ENCODE results near the gene PRM2.

Gene PRM2

DNA sequence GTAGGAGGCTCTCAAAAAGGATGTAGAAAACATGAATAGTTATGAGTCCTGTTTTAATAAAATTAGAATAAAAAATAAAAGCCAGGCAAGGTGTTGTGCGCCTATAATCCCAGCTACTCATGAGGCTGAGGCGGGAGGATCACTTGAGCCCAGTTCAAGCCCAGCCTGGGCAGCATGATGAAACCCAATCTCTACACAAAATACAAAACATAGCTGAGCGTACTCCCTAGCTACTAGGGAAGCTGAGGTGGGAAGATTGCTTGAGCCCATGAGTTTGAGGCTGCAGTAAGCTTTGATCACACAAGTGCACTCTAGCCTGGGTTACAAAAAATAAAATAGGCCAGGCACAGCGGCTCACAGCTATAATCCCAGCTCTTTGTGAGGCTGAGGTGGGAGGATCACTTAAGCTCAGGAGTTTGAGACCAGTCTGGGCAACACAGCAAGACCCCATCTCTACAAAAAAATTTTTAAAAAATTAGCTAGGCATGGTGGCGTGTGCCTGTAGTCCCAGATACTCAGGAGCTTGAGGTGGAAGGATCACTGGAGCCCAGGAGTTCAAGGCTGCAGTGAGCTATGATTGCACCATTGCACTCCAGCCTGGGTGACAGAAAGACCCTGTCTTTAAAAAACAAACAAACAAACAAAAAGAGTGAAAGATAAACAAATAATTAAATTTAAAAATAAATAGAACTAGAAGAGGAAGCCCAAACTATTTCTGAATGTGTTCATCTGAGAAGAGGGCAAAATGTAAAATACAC lies 22.0 kb upstream of the PRM2 start:
- ATAC-seq, result peak; percentile 4; the same call in 1 of the 3 replicates
- no peak for TF ChIP-seq RARB (CRISPR knock-in tag; IDR thresholded peaks at IDR 0.05)
- no peak for TF ChIP-seq ZFP30 (CRISPR knock-in tag; IDR thresholded peaks at IDR 0.05)
- TF ChIP-seq, protein P1, sequence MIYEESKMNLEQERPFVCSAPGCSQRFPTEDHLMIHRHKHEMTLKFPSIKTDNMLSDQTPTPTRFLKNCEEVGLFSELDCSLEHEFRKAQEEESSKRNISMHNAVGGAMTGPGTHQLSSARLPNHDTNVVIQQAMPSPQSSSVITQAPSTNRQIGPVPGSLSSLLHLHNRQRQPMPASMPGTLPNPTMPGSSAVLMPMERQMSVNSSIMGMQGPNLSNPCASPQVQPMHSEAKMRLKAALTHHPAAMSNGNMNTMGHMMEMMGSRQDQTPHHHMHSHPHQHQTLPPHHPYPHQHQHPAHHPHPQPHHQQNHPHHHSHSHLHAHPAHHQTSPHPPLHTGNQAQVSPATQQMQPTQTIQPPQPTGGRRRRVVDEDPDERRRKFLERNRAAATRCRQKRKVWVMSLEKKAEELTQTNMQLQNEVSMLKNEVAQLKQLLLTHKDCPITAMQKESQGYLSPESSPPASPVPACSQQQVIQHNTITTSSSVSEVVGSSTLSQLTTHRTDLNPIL (CRISPR knock-in tag; IDR thresholded peaks at IDR 0.05; ENCODE audit: low read depth), result no peak
- TF ChIP-seq ZC3H10 (CRISPR knock-in tag; IDR thresholded peaks at IDR 0.05), result no peak
- no peak for TF ChIP-seq PPARA (CRISPR knock-in tag; IDR thresholded peaks at IDR 0.05; ENCODE audit: borderline replicate concordance)
- no peak for TF ChIP-seq ZNF8 (CRISPR knock-in tag; IDR thresholded peaks at IDR 0.05)

DNA sequence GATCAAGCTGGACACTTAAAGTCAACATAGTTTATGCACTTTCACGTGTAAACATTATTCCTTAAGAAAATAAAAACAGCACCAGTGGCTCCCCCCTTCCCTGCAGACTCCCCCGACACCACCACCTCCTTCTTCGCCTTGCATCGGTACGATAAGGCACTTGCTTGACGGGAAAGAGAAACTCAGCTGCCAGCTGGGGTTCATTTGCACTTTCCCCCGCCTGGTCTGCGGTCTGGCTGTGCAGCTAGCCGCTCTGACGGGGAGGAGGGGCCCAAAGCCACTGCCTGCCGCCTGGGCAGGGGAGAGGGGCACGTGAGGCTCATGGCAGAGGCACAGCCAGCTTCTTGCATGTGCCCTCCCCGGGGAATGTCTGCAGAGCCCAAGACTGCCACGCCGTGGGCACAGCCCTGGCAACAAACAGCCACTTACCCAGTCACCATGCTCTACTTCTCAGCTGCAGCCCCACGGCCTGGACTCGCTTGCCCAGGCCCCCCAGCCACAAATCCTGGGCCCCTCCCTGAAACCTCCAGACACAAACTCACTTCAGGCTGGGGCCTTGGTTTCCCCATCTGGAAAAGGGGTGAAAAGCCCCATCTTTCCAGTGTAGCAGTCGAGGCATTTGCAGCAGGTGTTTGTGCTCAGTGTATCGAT lies 21.3 kb upstream of the PRM2 start:
- TF ChIP-seq TCF4 (CRISPR knock-in tag; IDR thresholded peaks at IDR 0.05; ENCODE audit: borderline replicate concordance) (peak; percentile 17; the same call in 1 of the 2 replicates), ZNF565 (CRISPR knock-in tag; conservative IDR thresholded peaks at IDR 0.05; ENCODE audit: low read depth) (no peak)
- TF ChIP-seq, protein P2, sequence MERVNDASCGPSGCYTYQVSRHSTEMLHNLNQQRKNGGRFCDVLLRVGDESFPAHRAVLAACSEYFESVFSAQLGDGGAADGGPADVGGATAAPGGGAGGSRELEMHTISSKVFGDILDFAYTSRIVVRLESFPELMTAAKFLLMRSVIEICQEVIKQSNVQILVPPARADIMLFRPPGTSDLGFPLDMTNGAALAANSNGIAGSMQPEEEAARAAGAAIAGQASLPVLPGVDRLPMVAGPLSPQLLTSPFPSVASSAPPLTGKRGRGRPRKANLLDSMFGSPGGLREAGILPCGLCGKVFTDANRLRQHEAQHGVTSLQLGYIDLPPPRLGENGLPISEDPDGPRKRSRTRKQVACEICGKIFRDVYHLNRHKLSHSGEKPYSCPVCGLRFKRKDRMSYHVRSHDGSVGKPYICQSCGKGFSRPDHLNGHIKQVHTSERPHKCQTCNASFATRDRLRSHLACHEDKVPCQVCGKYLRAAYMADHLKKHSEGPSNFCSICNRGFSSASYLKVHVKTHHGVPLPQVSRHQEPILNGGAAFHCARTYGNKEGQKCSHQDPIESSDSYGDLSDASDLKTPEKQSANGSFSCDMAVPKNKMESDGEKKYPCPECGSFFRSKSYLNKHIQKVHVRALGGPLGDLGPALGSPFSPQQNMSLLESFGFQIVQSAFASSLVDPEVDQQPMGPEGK (CRISPR knock-in tag; IDR thresholded peaks at IDR 0.05; ENCODE audit: borderline replicate concordance), result peak; percentile 69; the same call in 1 of the 2 replicates
- peak; percentile 93 for ATAC-seq

DNA sequence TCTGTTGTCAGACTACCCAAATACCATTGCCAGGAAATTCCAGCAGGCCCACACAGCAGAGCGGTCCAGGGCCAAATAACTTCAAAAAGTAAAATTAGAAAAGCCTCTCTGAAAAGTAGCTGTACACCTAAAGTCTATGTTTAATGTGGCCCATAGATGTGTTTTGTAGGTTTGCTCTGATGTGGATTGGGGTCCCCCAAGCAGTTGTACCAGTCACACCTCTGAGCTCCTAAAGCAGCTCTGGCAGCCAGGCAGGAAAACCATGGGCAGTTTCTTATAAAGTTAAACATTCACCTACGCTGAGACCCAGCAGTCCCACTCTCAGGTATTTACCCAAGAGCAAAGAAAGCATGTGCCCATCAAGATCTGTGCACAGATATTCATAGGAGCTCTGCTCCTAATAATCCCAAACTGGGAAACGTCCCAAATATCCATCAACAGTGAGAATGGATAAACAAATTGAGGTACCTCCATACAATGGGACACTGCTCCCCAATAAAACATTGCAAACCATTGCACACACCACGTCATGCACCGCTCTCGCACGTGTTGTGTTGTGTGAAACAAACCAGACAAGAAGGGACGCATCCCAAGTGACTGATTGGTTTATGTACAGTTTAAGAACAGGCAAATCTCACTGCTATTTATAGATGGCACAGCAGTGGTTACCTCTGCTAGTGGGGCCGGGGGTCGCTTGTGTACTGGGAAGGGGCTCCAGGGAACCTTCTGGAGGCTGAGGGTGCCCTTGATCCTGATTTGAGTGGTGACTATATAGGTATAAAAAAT lies 20.6 kb upstream of the PRM2 start:
- no peak for TF ChIP-seq SNAI2 (CRISPR knock-in tag; IDR thresholded peaks at IDR 0.05)
- no peak for TF ChIP-seq ESRRG (CRISPR knock-in tag; IDR thresholded peaks at IDR 0.05)
- TF ChIP-seq, protein P1 (CRISPR knock-in tag; IDR thresholded peaks at IDR 0.05; ENCODE audit: low read depth), result no peak
- TF ChIP-seq, protein P2 (CRISPR knock-in tag; IDR thresholded peaks at IDR 0.05; ENCODE audit: borderline replicate concordance), result no peak
- TF ChIP-seq, protein P3, sequence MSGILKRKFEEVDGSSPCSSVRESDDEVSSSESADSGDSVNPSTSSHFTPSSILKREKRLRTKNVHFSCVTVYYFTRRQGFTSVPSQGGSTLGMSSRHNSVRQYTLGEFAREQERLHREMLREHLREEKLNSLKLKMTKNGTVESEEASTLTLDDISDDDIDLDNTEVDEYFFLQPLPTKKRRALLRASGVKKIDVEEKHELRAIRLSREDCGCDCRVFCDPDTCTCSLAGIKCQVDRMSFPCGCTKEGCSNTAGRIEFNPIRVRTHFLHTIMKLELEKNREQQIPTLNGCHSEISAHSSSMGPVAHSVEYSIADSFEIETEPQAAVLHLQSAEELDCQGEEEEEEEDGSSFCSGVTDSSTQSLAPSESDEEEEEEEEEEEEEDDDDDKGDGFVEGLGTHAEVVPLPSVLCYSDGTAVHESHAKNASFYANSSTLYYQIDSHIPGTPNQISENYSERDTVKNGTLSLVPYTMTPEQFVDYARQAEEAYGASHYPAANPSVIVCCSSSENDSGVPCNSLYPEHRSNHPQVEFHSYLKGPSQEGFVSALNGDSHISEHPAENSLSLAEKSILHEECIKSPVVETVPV (CRISPR knock-in tag; IDR thresholded peaks at IDR 0.05), result no peak
- TF ChIP-seq GLIS3 (CRISPR knock-in tag; IDR thresholded peaks at IDR 0.05), result no peak
- no peak for TF ChIP-seq RARB (CRISPR knock-in tag; IDR thresholded peaks at IDR 0.05)
- TF ChIP-seq ZNF565 (CRISPR knock-in tag; conservative IDR thresholded peaks at IDR 0.05; ENCODE audit: low read depth), result no peak
- TF ChIP-seq PPARA (CRISPR knock-in tag; IDR thresholded peaks at IDR 0.05; ENCODE audit: borderline replicate concordance), result no peak
- TF ChIP-seq TOX (CRISPR knock-in tag; IDR thresholded peaks at IDR 0.05; ENCODE audit: borderline replicate concordance), result no peak
- TF ChIP-seq ISL1 (CRISPR knock-in tag; IDR thresholded peaks at IDR 0.05), result no peak
- TF ChIP-seq ZFP3 (CRISPR knock-in tag; IDR thresholded peaks at IDR 0.05), result no peak
- no peak for TF ChIP-seq ZNF8 (CRISPR knock-in tag; IDR thresholded peaks at IDR 0.05)
- TF ChIP-seq ZNF70 (CRISPR knock-in tag; IDR thresholded peaks at IDR 0.05), result no peak
- TF ChIP-seq, protein P4, sequence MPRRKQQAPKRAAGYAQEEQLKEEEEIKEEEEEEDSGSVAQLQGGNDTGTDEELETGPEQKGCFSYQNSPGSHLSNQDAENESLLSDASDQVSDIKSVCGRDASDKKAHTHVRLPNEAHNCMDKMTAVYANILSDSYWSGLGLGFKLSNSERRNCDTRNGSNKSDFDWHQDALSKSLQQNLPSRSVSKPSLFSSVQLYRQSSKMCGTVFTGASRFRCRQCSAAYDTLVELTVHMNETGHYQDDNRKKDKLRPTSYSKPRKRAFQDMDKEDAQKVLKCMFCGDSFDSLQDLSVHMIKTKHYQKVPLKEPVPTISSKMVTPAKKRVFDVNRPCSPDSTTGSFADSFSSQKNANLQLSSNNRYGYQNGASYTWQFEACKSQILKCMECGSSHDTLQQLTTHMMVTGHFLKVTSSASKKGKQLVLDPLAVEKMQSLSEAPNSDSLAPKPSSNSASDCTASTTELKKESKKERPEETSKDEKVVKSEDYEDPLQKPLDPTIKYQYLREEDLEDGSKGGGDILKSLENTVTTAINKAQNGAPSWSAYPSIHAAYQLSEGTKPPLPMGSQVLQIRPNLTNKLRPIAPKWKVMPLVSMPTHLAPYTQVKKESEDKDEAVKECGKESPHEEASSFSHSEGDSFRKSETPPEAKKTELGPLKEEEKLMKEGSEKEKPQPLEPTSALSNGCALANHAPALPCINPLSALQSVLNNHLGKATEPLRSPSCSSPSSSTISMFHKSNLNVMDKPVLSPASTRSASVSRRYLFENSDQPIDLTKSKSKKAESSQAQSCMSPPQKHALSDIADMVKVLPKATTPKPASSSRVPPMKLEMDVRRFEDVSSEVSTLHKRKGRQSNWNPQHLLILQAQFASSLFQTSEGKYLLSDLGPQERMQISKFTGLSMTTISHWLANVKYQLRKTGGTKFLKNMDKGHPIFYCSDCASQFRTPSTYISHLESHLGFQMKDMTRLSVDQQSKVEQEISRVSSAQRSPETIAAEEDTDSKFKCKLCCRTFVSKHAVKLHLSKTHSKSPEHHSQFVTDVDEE (CRISPR knock-in tag; IDR thresholded peaks at IDR 0.05), result no peak
- peak; percentile 36 for ATAC-seq

Data from SK-N-SH treated with all-trans-retinoic acid at 6 μM for 48 hours (cell line).